ENCODE measurements around the gene ANKRD13B. TPM values are rescaled to one million over a fixed set of nuclear protein-coding genes. Genes with fewer than 3 reads are reported as not detected.
A peak's percentile ranks its signal among the peaks of the same experiment; 100 is the strongest.

The ANKRD13B gene
- total and polyA plus RNA-seq, 2 of the 13 experiments (the other 11 are each of a cell fraction or from before 2014, with no cell fraction given) = 1.7 to 1.8 TPM

DNA sequence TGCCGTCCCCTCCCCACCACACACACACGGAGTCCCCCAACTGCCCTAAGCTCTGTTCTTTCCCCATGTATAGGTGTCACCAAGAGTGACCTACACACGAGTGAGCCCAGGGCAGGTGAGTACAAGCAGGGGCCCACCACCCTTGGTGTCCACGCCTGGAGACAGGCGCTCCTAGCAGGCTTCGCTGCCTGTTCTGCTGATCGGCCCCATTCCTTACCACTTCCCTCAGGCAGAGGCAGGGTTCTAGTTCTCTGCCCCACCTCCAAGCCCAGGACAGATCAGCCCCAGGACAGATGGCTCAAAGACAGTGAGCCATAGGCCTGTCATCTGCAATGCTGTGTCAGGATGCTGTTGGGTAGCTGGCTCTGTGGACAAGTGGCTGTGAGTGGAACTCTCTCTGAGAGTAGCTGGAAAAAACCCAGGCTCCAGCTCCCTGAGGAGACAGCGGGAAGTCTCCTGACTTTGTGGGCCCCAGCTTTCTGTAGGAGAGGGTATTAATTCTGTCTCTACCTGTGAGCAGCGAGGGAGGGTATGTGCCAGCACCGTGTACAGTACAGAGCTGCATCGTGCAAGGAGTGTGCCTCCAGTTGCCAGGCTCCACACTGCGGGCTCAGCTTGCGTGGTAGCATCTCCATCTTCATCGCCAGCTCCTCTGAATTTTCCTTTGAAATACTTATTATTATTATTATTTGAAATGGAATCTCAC lies 23.5 kb upstream of the ANKRD13B start (continued):
- TF ChIP-seq, protein P1, sequence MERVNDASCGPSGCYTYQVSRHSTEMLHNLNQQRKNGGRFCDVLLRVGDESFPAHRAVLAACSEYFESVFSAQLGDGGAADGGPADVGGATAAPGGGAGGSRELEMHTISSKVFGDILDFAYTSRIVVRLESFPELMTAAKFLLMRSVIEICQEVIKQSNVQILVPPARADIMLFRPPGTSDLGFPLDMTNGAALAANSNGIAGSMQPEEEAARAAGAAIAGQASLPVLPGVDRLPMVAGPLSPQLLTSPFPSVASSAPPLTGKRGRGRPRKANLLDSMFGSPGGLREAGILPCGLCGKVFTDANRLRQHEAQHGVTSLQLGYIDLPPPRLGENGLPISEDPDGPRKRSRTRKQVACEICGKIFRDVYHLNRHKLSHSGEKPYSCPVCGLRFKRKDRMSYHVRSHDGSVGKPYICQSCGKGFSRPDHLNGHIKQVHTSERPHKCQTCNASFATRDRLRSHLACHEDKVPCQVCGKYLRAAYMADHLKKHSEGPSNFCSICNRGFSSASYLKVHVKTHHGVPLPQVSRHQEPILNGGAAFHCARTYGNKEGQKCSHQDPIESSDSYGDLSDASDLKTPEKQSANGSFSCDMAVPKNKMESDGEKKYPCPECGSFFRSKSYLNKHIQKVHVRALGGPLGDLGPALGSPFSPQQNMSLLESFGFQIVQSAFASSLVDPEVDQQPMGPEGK (CRISPR knock-in tag; IDR thresholded peaks at IDR 0.05) = peak; percentile 4; the same call in 1 of the 2 replicates

DNA sequence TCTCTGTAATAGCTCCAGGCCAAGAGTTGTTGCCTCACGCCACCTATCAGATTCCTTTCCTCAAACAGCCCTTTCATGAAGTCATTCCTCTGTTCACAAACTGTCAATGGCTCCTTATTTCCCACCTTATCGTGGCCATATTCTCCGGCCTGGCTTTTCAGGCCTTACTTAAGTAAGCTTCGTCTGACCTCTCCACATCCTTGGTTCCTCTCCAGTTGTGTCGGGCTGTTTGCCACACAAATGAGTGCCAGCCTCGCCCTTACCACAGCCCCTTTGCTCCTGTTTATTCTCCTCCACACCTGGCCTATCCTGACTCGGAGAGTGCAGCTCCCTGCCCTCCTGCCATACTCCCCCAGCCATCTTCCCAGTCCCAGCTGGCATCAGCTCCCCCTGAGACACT lies 22.4 kb upstream of the ANKRD13B start:
- DNase-seq (ENCODE audit: low spot score) = no peak
- intact Hi-C loops (cut with micrococcal nuclease; ENCODE audit: unreplicated experiment) = no loop called here
- ATAC-seq = no peak
- no peaks in the 10 kb centered on the region for H3K9me3 ChIP-seq (ENCODE audit: low read length)
- no peak for TF ChIP-seq POLR2A (IDR thresholded peaks at IDR 0.05; ENCODE audit: insufficient read depth in 1 of 2, low read depth in 2 of 2, low read length in 2 of 2)
- no peak for TF ChIP-seq ZBTB38 (CRISPR knock-in tag; IDR thresholded peaks at IDR 0.05)
- no peak for TF ChIP-seq SRSF1 (optimal IDR thresholded peaks at IDR 0.05; ENCODE audit: low read depth, low read length)
- TF ChIP-seq ZNF143 (CRISPR knock-in tag; IDR thresholded peaks at IDR 0.05) = no peak
- no peak for TF ChIP-seq ZZZ3 (CRISPR knock-in tag; IDR thresholded peaks at IDR 0.05; ENCODE audit: borderline replicate concordance)
- TF ChIP-seq ZNF570 (CRISPR knock-in tag; IDR thresholded peaks at IDR 0.05; ENCODE audit: borderline replicate concordance) = no peak
- no peak for TF ChIP-seq JDP2 (CRISPR knock-in tag; IDR thresholded peaks at IDR 0.05; ENCODE audit: borderline replicate concordance)
- TF ChIP-seq ZNF569 (CRISPR knock-in tag; IDR thresholded peaks at IDR 0.05; ENCODE audit: borderline replicate concordance) = no peak
- TF ChIP-seq ZFAT (CRISPR knock-in tag; conservative IDR thresholded peaks at IDR 0.05) = no peak
- no peak for TF ChIP-seq ETV6 (CRISPR knock-in tag; conservative IDR thresholded peaks at IDR 0.05)
- no TSS peak for BruUV-seq (replicated peaks)
- H3K27ac ChIP-seq (ENCODE audit: extremely low read length, insufficient read depth, low read length) = no peak overlapping the region
- CTCF ChIA-PET (ENCODE audit: low intra/inter-chr PET ratio, low total read pairs) = no interaction called here
- POLR2A ChIA-PET = no interaction called here
- no peaks in the 10 kb centered on the region for H3K79me2 ChIP-seq (ENCODE audit: insufficient read depth, low read length)
- H4K20me1 ChIP-seq (ENCODE audit: insufficient read depth, low read length) = no peaks in the 10 kb centered on the region
- in situ Hi-C loops (cut with HindIII; ENCODE audit: extremely low pct_ligation_motif_present, low pct_unique_long_range_greater_than_20kb) = no loop called here
- H2AFZ ChIP-seq (ENCODE audit: low read length) = no peak overlapping the region
- H3K4me3 ChIP-seq (replicated peaks in 1 of 3; ENCODE audit: insufficient read depth in 1 of 3, low read depth in 2 of 3, low read length in 3 of 3) = no peak overlapping the region
- H3K4me1 ChIP-seq (ENCODE audit: insufficient read depth, low read length) = peaks cover 37% of the 10 kb centered on the region
- no peaks in the 10 kb centered on the region for H3K27me3 ChIP-seq (ENCODE audit: control insufficient read depth in 1 of 2, insufficient read depth in 2 of 2, low read length in 2 of 2)
- H3K4me2 ChIP-seq (ENCODE audit: low read depth, low read length) = no peak overlapping the region
- 95% methylated on average over 7 of the region's 7 CpGs for WGBS (ENCODE audit: low lambda C conversion rate)
- H3K36me3 ChIP-seq (replicated peaks in 1 of 2; ENCODE audit: control insufficient read depth in 1 of 2, insufficient read depth in 2 of 2, low read length in 2 of 2) = no peaks in the 10 kb centered on the region; a peak in 1 of 5 replicates
- H3K9ac ChIP-seq (ENCODE audit: insufficient read depth, low read depth, low read length) = no peak overlapping the region
- FAIRE-seq = no peak

All from HepG2 (cell line).